ENCODE results near the gene SLC12A1. TPM values are rescaled to one million over a fixed set of nuclear protein-coding genes. Genes with fewer than 3 reads are reported as not detected.

Gene SLC12A1
- total RNA-seq: under 1 TPM in 1 of 2 donors, not detected in 1; under 0.01 TPM

DNA sequence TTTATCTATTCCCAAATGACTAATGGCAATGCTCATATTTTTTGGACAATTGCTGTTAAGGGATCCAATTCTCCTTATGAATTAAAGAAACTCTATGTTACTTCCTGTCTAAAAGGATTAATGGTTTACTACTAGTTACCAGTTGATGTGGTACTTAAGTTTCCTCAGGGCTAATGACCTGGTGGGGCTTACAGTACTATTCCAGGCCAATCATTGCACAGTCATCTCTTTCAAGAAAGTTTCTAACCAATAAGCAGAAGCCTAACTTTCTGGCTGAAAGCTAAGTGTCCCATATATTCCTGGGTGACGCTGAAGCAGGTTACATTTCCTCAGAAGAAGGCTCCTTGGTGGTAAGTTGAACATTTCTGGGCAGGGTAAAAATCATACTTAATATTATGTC lies at the start of gene SLC12A1:
SLC12A1 (plus strand) TSS at position 322 of the 400 bp plus-strand sequence. CDS start 1,418 bp downstream, outside the sequence.

DNA sequence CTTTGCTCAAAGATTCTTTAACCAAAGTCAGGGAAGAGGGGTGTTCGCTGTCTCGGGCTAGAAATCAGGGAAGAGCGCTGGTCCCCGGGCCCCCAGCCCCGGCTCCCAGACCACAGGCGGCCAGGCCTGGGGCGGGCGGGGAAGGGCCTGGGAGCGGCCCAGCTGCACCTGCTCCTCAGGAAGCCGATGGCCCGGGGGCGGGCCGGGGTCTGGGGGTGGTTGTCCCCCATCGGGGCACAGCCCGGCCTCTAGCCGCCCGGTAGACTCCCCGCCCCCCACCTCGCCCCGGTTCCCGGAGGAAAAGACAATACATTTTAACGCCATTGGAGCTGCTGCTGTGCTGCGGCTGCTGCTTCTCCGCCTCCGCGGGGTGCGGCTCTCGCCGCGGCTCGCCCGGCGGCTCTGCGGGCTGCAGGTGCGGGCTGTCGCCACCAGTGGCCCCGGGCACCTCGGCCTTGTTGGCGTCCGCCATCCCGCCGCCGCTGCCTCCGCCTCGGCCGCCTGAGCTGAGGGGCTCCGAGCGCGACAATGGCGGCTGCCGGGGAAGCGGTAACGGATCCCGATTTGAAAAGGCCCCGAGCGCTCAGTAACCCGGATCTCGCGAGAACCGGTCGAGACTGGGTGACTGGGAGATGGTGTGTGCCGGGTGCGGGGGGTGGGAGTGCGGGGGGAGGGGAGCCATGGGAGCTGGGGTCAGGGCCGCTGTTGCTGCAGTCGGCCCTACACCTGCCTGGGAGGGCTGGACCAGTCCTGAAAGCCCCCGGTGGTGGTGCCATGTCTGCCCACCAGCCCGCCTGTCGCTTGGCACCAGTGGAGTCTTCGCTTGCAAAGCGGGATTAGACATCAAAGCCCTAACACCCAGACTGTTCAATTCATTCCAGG lies 28.1 kb upstream of the SLC12A1 start, which contains the start of gene MYEF2:
MYEF2 (minus strand) TSS at position 530 of the 882 bp plus-strand sequence; CDS start at position 472, 58 bp downstream.

DNA sequence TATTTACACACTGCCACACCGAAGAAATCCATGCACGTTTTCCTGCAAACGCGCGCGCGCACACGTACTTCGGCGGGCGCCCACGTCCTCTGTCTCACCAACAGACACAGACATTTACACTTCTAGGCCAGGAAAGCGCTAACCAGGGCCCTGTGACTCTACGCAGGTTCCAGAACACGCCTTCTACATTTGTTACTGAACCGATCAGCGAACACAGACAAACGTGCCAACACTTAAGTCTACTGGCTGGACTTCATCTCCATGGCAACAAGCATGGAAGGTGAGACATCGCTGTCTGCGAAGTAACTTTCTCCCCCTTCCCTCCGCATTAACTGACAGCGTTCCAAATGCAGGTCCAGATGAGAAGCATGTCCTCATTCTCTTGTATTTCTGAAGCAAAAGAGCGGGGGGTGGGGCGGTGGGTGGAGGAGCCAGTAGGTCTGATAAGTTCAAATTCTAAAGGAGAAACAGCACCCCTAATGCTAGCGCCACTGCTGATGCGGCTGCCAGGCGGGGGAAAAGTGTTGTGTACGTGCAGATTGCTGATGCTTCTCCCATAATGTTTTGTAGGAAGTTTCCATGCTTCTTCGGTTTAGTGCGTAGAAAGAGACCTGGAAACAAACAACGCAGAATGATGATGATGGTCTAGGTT lies 14.4 kb upstream of the SLC12A1 start, which contains the start of gene CTXN2:
CTXN2 (plus strand) TSS at position 92 of the 652 bp plus-strand sequence. CDS start 9,636 bp downstream, outside the sequence.

DNA sequence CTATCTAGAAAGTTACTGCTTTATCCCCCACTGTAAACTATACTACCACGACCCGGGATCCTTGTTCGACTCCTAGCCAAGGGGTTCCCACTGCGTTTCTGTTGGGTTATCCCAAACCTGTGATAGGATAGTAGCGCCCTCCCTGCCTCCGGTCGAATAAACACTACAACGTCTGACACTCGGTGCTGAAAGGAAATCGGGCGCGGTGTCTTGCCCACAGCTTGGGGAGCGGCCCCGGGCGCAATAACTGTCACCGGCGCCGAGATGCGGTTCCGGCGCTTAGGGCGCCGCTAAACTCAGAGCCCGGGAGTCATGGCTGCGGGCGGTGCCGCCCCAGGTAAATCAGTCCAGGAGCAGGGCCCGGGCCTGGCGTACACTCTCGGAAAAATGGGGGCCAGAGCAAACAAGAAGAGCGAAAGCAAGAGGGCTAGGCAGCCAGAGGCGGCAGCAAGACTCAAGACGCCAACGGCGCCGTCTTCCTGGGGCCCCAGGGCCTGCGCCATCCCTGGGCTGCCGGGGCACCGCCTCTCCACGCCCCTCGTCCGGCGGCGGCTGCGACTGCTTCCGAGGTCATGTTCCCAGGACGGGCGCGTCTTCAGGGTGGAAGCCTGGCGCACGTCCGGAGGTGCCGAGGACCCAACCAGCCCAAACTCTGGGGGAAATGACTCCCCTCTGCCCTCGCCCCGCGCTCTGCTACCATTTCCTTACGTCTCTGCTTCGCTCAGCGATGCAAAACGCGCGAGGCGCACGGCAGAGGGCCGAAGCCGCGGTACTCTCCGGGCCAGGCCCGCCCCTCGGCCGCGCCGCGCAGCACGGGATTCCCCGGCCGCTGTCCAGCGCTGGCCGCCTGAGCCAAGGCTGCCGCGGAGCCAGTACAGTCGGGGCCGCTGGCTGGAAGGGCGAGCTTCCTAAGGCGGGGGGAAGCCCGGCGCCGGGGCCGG lies 125.0 kb downstream of the SLC12A1 start, which contains the start of gene DUT:
DUT (plus strand) TSS at position 575 of the 941 bp plus-strand sequence; CDS start at position 662, 87 bp downstream.

Small RNAs within 50 kb of the gene (small RNA-seq; reads per million reads assigned to genes)
- gene RF00019: 0 reads per million in 2 donors

Other genes with a start within 250 kb of the SLC12A1 start
- 100 to 1,000 TPM; 614 to 668 TPM for gene SLC24A5, start 85.3 kb upstream of the SLC12A1 start, total RNA-seq
- 1 to 10 TPM; 5.7 to 7.6 TPM for gene MYEF2, start 28.0 kb upstream of the SLC12A1 start, total RNA-seq
- gene CTXN2, start 14.6 kb upstream of the SLC12A1 start, total RNA-seq: under 1 TPM in 1 of 2 donors, not detected in 1; under 0.01 TPM
- 10 to 100 TPM; 33.7 to 58.3 TPM for gene DUT, start 125.1 kb downstream of the SLC12A1 start, total RNA-seq

All from melanocyte of skin (primary cell).